T-helper 17 cell (primary cell): Measurements from ENCODE around the gene KIF24. TPM values are rescaled to one million over a fixed set of nuclear protein-coding genes. Genes with fewer than 3 reads are reported as not detected.
A peak's percentile ranks its signal among the peaks of the same experiment; 100 is the strongest.
"Not testable (repeated sequence)": the region's sequence is repeated elsewhere in the genome, so short reads cannot be mapped to it uniquely, and the experiment has no call there.

Experiments
- ATAC-seq: fragments of 150-1000 bp; cut with Tn5 transposase; 2 replicates; pipeline ENCODE4 v1.10.0; 2021; ENCODE audit warnings: mild to moderate bottlenecking, moderate library complexity
- DNase-seq, 3 donors: peaks; one replicate each; pipeline versions ENCODE4 v3.0.0 to v3.0.0-alpha.2; 2020 to 2021
- H3K9me3 ChIP-seq: one replicate; pipeline ENCODE4 v1.7.0; 2013; ENCODE audit warnings: low read length, mild to moderate bottlenecking; ENCODE audit not compliant: control insufficient read depth, poor library complexity, severe bottlenecking
- H3K27ac Mint-ChIP-seq: one replicate; pipeline ENCODE4 v1.8.0; 2022; ENCODE audit warnings: mild to moderate bottlenecking, moderate library complexity, mixed read lengths
- H3K27me3 Mint-ChIP-seq: one replicate; pipeline ENCODE4 v1.8.0; 2022; ENCODE audit warnings: mixed read lengths
- H3K36me3 Mint-ChIP-seq: one replicate; pipeline ENCODE4 v1.8.0; 2022; ENCODE audit warnings: low read depth, mixed read lengths
- H3K4me1 Mint-ChIP-seq: one replicate; pipeline ENCODE4 v1.8.0; 2022; ENCODE audit warnings: mild to moderate bottlenecking, mixed read lengths
- H3K4me3 Mint-ChIP-seq: one replicate; pipeline ENCODE4 v1.8.0; 2022; ENCODE audit warnings: mild to moderate bottlenecking, moderate library complexity, mixed read lengths
- total RNA-seq, 4 donors: library from RNA in 2 of 4; stranded (reverse) in 2 of 4; gene quantifications; one replicate each; pipeline ENCODE4 v1.2.3 and lab custom pipeline; 2022 to 2026

Gene KIF24
- total RNA-seq, 2 donors from 2014 or later, result 0.08 to 0.12 TPM

GRCh38 chr9:34347800-34348158, 18.7 kb upstream of the KIF24 start:
- no peak overlapping the region for H3K27ac Mint-ChIP-seq
- H3K36me3 Mint-ChIP-seq, result peaks cover 5% of the 10 kb centered on the region
- ATAC-seq (no peak), DNase-seq (no peak)
- H3K4me3 Mint-ChIP-seq, result no peak overlapping the region
- no peaks in the 10 kb centered on the region for H3K4me1 Mint-ChIP-seq
- H3K9me3 ChIP-seq, result no peaks in the 10 kb centered on the region
- H3K27me3 Mint-ChIP-seq, result no peaks in the 10 kb centered on the region

GRCh38 chr9:34346873-34347799, 18.1 kb upstream of the KIF24 start:
- H3K4me3 Mint-ChIP-seq, result no peak overlapping the region
- ATAC-seq (no peak), DNase-seq (no peak)
- H3K27me3 Mint-ChIP-seq, result no peaks in the 10 kb centered on the region
- H3K9me3 ChIP-seq, result no peaks in the 10 kb centered on the region
- H3K36me3 Mint-ChIP-seq, result peaks cover 5% of the 10 kb centered on the region
- no peaks in the 10 kb centered on the region for H3K4me1 Mint-ChIP-seq
- no peak overlapping the region for H3K27ac Mint-ChIP-seq

GRCh38 chr9:34343605-34344004, 14.5 kb upstream of the KIF24 start:
- no peaks in the 10 kb centered on the region for H3K4me1 Mint-ChIP-seq
- no peak overlapping the region for H3K4me3 Mint-ChIP-seq
- H3K9me3 ChIP-seq, result no peaks in the 10 kb centered on the region
- DNase-seq (no peak), ATAC-seq (no peak)
- H3K27ac Mint-ChIP-seq, result no peak overlapping the region
- H3K36me3 Mint-ChIP-seq, result no peaks in the 10 kb centered on the region
- H3K27me3 Mint-ChIP-seq, result no peaks in the 10 kb centered on the region

- no peaks in the 10 kb centered on the region for H3K9me3 ChIP-seq
- no peaks in the 10 kb centered on the region for H3K4me1 Mint-ChIP-seq
- ATAC-seq (no peak), DNase-seq (no peak)
- no peaks in the 10 kb centered on the region for H3K27me3 Mint-ChIP-seq
- no peak overlapping the region for H3K4me3 Mint-ChIP-seq
- H3K27ac Mint-ChIP-seq, result no peak overlapping the region
- H3K36me3 Mint-ChIP-seq, result no peaks in the 10 kb centered on the region
These were observed 14.0 kb upstream of the KIF24 start for GRCh38 chr9:34343090-34343489.

GRCh38 chr9:34341659-34342295, 12.7 kb upstream of the KIF24 start:
- no peaks in the 10 kb centered on the region for H3K36me3 Mint-ChIP-seq
- DNase-seq (no peak), ATAC-seq (no peak)
- no peaks in the 10 kb centered on the region for H3K27me3 Mint-ChIP-seq
- H3K4me1 Mint-ChIP-seq, result no peaks in the 10 kb centered on the region
- H3K4me3 Mint-ChIP-seq, result no peak overlapping the region
- no peaks in the 10 kb centered on the region for H3K9me3 ChIP-seq
- no peak overlapping the region for H3K27ac Mint-ChIP-seq

- no peak overlapping the region for H3K4me3 Mint-ChIP-seq
- ATAC-seq (no peak), DNase-seq (no peak)
- H3K9me3 ChIP-seq, result no peaks in the 10 kb centered on the region
- H3K27ac Mint-ChIP-seq, result no peak overlapping the region
- H3K4me1 Mint-ChIP-seq, result peaks cover 6% of the 10 kb centered on the region
- no peaks in the 10 kb centered on the region for H3K36me3 Mint-ChIP-seq
- H3K27me3 Mint-ChIP-seq, result no peaks in the 10 kb centered on the region
These were observed 9.8 kb upstream of the KIF24 start for GRCh38 chr9:34338665-34339385.

GRCh38 chr9:34338079-34338478, 9.0 kb upstream of the KIF24 start:
- H3K4me1 Mint-ChIP-seq, H3K27ac Mint-ChIP-seq, ATAC-seq, DNase-seq, H3K4me3 Mint-ChIP-seq, H3K27me3 Mint-ChIP-seq, H3K36me3 Mint-ChIP-seq, H3K9me3 ChIP-seq: not testable (repeated sequence)

GRCh38 chr9:34337403-34337802, 8.3 kb upstream of the KIF24 start:
- DNase-seq, result no peak
- Mint-ChIP-seq H3K36me3 (no peaks in the 10 kb centered on the region), H3K27ac (peak overlapping the region; percentile 4), H3K4me3 (no peak overlapping the region), H3K4me1 (peaks cover 11% of the 10 kb centered on the region), H3K27me3 (no peaks in the 10 kb centered on the region)
- ATAC-seq, result no peak
- H3K9me3 ChIP-seq, result no peaks in the 10 kb centered on the region

GRCh38 chr9:34335376-34335775, 6.3 kb upstream of the KIF24 start:
- Mint-ChIP-seq H3K27ac (no peak overlapping the region), H3K27me3 (no peaks in the 10 kb centered on the region), H3K4me3 (no peak overlapping the region), H3K36me3 (no peaks in the 10 kb centered on the region), H3K4me1 (peaks cover 24% of the 10 kb centered on the region)
- ATAC-seq, result no peak
- no peak for DNase-seq
- H3K9me3 ChIP-seq, result no peaks in the 10 kb centered on the region

- Mint-ChIP-seq H3K36me3 (no peaks in the 10 kb centered on the region), H3K27me3 (no peaks in the 10 kb centered on the region), H3K4me1 (peaks cover 28% of the 10 kb centered on the region), H3K4me3 (no peak overlapping the region), H3K27ac (no peak overlapping the region)
- ATAC-seq (no peak), DNase-seq (no peak)
- no peaks in the 10 kb centered on the region for H3K9me3 ChIP-seq
These were observed 5.8 kb upstream of the KIF24 start for GRCh38 chr9:34334916-34335315.

- H3K27ac Mint-ChIP-seq, result no peak overlapping the region
- H3K4me3 Mint-ChIP-seq, result no peak overlapping the region
- peaks cover 30% of the 10 kb centered on the region for H3K4me1 Mint-ChIP-seq
- H3K27me3 Mint-ChIP-seq, result no peaks in the 10 kb centered on the region
- DNase-seq (no peak), ATAC-seq (no peak)
- no peaks in the 10 kb centered on the region for H3K9me3 ChIP-seq
- H3K36me3 Mint-ChIP-seq, result no peaks in the 10 kb centered on the region
These were observed 5.3 kb upstream of the KIF24 start for GRCh38 chr9:34334337-34334824.

- Mint-ChIP-seq H3K4me3 (no peak overlapping the region), H3K36me3 (no peaks in the 10 kb centered on the region), H3K4me1 (peaks cover 33% of the 10 kb centered on the region), H3K27me3 (no peaks in the 10 kb centered on the region), H3K27ac (no peak overlapping the region)
- no peak for DNase-seq
- no peak for ATAC-seq
- no peaks in the 10 kb centered on the region for H3K9me3 ChIP-seq
These were observed 4.8 kb upstream of the KIF24 start for GRCh38 chr9:34333836-34334235.
